GM19351 (cell line): Measurements from ENCODE around the gene NME3.

Experiments used
- ATAC-seq: cut with Tn5 transposase; IDR thresholded peaks from one replicate; pipeline ENCODE4 v1.9.1; 2021; ENCODE audit warnings: mild to moderate bottlenecking, moderate library complexity; ENCODE audit not compliant: unreplicated experiment

The NME3 gene

DNA sequence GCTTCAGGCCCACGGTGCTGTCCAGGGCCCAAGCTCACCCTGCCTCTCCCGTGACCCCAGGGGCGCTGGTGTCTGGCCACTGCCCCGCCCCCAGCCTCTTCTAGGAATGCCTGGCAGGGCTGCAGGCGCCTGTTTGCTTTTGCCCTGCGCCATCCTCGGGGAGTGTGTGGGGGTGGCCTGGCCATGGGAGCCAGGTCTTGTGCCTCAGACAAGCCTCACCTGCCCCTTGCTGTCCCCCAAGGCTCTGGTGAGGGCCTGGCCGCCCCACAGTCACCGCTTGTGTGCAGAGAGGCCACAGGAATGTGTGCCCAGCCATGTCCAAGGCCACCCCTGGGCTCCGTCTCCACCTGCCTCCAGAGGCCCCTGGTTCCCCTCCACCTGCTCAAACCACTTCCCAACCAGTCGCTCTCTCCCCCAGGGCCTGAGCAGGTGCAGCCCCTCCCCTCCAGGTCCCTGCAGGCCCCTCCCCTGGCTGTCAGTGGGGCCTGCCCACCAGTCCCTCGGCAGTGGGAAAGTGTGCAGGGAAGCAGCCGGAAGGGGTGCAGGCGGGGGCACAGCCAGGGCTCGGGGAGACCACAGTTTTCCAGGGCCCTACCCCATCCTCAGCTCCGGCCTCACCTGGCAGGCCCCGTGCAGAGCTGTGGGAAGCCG is 23.0 kb upstream of the NME3 start:
- no peak for ATAC-seq

DNA sequence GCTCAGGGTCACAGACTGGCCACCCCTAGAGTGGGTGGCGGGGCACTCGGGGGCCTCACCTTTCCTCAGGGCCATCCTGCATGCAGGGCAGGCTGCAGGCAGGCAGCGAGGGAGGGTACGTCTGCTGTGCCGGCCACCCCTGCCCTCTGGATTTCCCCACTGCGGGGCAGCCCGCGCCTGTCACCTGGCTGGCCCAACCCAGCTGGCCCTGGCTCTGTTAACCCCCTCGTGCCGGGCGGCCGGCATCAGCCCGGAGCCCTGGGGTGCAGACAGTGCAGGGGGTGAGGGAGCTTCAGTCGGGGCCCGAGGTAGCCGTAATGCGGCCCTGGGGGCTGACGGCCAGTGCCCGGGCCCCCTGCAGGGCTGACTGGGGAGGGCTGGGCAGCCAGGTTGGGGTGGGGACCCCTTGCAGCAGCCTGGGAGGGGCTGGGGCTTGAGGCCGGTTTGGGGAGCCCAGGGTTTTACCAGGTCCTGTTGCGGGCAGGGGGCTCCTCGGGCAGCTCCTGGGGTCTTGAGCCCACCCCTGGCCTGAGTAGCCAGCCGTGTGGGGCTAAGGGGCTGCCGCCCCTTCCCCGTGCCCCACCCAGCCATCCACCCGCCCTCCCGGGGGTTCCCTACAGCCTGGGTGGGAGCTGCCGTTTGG is 22.4 kb upstream of the NME3 start, which contains the start of gene IGFALS:
Gene IGFALS (minus strand): TSS at position 128 of the 643 bp plus-strand sequence. CDS start 53 bp downstream, at position 75.
- no peak for ATAC-seq

DNA sequence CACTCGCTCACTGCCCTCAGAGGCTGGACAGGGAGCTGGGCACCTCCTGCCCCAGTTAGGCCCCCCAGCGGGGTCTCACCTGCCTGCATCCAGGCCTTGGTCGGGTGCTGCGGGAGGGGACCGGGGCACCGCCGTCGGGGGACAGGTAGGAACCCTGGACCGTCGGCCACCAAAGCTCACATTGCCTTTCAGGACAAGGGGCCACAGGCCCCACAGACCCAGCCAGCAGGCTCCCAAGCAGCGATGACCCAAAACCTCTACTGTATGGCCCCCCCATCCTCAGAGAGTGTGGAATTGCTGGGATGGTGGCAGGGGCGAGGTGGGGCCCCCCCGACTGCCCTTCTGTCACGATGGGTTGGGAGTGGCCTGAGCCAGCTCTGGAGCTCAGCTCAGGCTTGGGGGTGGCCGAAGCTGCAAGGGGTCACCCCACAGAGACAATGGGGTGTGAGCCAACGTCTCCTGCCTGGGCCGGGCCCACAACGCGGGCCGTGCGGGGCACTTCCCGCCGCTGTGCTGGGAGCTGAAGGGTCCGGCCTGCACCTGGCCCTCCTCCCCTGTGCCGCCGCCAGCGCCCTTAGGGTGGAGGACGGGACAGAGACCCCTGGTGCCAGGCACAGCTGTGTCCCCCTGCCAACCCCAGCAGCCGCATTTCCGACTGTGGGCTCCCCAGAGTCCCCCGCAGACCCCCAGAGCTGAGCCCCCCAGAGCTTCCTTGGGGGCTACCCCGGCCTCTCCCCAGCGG is 21.7 kb upstream of the NME3 start:
- no peak for ATAC-seq

DNA sequence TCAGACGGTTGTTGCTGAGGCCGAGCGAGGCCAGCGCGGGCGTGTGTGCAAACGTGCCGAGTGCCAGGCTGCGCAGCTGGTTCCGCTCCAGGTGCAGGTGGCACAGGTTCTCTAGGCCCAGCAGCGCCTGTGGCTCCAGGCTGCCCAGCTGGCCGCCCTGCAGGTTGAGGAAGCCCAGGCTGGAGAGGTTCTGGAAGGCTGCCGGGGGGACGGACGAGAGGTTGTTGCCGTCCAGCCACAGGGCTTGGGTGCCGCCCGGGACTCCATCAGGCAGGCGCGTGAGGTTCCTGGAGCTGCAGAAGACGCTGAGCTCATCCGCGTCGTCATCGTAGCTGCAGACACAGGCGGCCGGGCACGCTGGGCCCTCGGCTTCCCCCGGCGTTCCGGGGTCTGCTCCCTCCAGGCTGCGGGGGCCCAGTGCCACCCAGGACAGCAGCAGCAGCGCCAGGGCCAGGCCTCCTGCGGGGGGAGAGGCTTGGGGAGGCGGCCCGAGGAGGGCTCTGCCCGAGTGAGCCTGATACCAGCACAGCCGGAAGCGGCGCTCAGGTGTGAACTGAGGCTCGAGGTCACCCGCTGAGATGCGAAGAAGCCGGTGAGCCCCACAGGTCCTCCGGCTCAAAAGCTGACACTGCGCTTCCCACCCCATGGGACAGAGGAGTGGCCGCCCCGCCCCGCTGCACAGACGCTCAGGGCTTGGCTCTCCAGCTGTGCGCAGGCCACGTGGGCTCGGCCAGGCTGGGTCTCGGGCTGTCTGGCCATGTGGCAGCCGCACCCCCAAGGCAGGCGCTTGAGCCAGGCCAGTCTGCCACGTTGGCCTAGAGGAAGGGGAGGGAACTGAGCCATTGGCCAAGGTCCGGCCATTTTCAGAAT is 20.8 kb upstream of the NME3 start:
- no peak for ATAC-seq

DNA sequence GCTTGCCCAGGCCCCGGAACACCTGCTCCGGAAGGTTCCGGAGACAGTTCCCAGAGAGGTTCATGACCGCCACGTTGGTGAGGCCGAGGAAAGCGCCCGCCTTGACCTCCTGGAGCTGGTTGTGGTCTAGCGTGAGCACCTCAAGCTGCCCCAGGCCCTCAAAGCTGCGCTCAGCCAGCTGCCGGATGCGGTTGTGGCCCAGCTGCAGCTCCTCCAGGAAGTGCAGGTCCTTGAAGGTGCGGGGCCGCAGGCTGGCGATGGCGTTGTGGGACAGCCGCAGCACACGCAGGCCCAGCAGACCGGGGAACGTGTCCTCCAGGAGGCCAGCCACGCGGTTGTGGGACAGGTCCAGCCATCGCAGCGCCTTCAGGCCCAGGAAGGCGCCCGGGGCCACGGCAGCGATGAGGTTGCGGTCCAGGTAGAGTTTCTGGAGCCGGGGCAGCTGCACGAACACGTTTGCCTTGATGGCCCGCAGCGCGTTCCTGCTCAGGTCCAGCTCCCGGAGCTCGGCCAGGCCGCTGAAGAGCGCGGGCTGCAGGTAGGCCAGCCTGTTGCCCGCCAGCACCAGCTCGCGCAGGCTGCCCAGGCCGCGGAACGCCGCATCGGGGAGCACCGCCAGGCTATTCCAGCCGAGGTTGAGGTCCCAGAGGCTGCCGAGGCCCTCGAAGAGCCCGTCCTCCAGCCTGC is 20.1 kb upstream of the NME3 start:
- ATAC-seq: no peak

DNA sequence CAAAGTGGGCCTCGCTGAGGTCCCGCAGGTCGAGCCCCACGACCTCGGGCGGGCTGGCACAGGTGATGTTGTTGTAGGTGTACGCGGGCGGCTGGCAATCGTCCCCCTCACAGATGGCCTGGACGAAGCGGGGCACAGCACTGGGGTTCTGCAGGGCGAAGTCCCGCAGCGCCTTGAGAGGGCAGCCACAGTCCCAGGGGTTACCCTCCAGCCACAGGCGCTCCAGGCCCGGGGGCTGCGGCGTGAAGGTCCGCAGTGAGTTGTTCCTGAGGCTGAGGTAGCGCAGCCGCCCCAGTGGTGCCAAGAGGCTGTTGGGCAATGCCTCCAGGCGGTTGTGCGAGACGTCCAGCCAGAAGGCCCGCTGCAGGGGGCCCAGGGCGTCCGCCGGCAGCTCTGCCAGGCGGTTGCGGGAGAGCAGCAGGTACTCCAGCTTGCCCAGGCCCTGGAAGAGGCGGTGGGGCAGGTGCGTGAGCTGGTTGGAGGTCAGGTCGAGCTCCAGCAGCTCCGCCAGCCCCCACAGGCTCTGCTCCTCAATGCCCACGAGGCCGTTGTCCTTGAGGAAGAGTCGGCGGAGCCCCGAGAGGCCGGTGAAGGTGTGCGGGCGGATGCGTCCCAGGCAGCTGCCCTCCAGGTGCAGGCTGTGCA is 19.4 kb upstream of the NME3 start:
- no peak for ATAC-seq

DNA sequence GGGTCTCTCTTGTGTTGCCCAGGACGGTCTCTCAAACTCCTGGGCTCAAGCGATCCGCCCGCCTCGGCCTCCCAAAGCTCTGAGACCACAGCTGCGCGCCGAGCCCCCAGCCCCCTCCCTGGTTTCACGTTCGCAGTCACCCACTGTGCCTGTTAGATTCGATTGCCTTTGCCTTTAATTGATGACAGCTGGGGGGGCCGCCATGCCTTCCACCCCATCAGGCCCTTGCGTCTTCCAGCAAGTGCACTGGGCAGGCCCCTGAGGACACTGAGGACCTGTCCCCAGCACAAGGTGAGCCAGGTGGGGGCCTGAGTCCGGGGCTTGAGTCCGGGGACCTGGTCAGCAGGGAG is 18.9 kb upstream of the NME3 start:
- no peak for ATAC-seq

DNA sequence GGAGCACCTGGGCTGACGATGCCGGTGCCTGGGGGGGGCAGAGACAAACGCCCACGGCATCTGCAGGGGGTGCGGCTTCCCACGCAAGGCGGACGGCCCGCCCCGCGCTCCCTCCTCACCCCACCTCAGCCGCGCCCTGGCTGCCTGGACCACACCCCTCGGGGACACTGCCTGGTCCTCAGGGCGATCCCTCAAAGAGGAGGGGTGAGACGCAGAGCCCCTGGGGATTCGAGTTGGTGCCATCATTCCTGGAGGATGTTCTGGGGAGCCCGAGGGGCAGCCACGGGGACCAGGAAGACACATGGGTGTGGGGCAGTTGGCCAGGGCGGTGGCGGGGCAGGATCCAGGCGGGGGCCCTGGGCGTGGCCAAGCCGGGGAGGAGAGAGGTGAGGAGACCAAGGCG is 18.3 kb upstream of the NME3 start:
- ATAC-seq: no peak

DNA sequence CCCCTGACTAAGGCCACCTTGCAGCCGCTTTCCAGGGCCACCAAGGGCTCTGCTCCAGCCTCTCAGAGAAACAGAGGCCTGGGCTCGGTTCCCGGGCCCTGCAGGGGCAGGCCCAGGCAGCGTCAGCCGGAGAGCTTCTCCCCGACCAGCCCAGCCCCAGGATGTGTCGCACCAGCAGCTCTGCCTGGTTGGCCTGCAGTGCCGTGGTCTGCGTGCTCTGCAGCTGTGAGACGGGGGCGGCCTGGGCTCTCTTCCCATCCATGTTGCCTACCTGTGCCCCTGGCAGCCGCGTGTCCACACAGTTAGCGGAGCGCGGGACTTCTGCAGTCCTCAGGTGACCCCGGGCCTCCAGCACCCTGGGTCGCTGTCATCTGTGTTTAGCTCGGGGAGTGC is 17.4 kb upstream of the NME3 start:
- ATAC-seq: no peak

DNA sequence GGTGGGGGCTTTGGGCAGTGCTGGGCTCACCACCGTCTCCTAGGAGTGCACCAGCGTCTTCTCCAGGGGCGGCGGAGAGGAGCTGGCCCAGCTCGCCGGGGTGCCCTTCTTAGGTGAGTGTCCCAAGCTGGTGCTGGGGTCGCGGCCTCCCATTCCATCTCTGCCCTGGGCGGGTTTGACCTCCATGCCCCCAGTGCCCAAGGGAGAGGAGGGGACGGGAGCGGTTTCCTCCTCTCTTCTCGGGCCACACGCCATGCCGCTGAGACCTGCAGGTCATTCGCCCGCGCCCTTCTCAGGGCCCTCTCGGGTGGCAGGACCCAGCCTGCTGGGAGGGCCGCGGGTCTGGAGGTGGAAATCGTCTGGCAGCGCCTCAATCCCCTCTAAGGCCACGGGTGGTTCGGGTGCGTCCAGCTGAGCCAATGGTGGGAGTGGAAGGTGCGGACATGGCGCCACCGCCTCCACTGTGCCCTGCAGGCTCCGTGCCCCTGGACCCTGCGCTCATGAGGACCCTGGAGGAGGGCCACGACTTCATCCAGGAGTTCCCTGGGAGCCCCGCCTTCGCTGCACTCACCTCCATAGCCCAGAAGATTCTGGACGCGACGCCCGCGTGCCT is 16.9 kb upstream of the NME3 start:
- ATAC-seq: no peak

DNA sequence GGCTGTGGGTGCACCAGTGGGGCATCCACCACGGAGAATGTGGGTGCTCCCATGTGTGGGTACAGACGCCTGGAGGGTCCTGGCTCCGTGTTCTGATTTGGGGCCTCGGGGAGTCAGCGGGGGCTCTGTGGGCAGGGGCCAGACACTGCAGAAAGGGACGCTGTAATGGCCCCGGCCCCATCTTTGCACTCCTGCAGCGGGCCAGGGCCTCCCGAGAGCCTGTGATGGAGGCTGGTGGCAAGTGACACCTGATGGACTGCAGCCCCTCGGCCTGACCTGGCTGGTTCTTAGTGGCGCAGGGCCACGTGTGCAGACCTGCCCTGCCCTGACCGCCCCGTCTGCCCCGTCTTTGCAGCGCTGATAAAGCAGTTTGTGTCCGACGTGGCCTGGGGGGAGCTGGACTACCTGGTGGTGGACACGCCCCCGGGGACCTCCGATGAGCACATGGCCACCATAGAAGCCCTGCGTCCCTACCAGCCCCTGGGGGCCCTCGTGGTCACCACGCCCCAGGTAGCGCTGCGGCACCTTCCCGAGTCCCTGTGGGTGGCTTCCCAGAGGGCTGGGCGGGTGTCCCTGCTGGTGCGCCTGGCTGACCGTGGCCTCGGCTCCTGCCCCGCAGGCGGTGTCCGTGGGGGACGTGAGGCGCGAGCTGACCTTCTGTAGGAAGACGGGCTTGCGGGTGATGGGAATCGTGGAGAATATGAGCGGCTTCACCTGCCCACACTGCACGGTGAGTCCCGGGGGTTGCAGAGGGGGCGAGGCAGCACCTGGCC is 16.2 kb upstream of the NME3 start:
- no peak for ATAC-seq

DNA sequence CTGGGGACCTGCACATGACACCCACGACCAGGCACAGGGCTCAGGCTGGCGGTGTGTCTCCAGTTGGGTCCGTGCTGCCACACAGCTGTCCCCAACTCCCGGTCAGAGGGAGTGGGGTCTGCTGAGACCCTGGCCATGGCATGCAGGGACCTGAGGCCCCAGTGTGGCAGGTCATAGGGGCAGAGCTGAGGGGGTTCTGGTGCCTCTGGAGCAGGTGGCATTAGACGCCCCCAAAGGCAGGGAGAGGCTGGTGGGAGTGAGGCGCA is 15.6 kb upstream of the NME3 start:
- ATAC-seq: no peak

DNA sequence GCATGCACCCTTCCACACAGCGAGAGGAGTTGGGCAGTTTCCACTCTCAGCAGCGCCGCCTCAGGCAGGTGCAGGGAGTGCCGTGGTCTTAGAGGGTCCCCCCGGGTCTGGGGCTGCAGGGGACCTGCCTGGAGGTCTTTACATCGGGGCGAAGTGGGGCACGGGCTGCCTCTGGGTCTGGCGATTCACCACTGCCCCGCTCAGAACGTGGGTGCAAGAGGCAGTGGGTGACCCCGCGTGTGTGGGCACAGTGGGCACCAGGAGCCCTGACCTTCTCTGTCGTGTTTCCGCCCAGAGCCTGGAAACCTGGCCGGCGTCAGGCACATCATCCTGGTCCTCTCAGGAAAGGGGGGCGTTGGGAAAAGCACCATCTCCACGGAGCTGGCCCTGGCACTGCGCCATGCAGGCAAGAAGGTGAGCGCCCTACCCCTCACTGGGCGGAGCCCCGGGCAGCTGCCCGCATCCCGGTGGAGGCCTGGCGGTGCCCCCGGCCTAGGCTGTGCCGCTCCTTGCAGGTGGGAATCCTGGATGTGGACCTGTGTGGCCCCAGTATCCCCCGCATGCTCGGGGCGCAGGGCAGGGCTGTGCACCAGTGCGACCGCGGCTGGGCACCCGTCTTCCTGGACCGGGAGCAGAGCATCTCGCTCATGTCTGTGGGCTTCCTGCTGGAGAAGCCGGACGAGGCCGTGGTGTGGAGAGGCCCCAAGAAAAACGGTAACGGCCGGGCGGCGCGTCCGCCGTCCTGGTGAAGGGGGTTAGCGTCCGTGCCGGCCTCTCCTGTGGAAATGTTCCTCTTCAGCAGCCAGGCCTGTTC is 15.1 kb upstream of the NME3 start:
- no peak for ATAC-seq

DNA sequence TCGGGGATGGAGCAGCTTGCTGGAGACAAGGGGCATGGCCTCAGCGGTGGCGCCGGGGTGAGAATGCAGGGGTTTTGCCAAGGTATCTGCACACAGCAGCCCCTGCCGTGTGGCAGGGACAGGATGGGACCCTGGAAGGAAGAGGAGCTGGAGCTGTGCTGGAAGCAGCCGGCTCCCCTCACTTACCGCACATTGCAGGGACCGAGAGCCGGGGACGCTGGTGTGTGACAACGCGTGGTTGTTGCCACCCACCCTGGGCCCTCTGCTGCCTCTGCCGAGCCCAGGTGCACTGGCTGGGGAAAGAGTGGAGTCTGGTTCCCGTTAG is 14.5 kb upstream of the NME3 start:
- no peak for ATAC-seq

DNA sequence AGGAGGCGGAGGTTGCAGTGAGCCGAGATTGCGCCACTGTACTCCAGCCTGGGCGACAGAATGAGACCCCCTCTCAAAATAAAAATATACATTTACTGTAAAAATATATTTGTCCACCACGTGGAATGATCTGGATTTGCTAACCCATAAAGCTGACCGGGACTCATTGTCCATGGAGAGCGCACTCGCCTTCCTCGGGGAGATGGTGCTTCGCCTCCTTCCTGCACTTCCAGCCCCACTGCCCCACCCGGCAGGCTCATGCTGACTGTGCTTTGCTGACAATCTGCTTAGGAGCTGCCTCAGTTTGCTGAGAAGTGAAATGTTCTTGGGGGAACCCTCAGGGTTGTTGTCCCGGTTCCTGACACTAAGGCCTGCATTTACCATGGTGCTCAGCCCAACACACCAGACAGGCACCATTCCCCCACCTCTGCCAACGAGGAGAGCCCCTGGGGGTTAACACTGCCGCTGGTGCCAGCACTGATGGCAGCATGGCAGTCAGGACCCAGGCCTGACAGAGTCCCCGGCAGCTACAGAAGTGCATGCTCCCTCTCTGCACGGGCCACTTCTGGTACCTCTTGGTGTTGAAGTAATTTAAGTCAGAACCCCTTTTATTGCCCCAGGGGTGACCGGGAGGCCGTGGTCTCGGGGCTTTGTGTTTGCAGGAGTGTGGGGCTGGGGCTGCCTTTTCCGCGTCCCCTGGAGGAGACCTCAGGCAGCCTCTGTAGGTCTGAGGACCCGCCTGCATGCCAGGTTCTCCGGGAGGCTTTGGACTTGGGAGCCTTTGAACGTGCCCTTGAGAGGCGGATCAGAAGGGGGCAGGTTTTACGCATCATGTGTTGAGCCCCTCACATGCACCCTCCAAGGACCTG is 13.9 kb upstream of the NME3 start:
- ATAC-seq: no peak

DNA sequence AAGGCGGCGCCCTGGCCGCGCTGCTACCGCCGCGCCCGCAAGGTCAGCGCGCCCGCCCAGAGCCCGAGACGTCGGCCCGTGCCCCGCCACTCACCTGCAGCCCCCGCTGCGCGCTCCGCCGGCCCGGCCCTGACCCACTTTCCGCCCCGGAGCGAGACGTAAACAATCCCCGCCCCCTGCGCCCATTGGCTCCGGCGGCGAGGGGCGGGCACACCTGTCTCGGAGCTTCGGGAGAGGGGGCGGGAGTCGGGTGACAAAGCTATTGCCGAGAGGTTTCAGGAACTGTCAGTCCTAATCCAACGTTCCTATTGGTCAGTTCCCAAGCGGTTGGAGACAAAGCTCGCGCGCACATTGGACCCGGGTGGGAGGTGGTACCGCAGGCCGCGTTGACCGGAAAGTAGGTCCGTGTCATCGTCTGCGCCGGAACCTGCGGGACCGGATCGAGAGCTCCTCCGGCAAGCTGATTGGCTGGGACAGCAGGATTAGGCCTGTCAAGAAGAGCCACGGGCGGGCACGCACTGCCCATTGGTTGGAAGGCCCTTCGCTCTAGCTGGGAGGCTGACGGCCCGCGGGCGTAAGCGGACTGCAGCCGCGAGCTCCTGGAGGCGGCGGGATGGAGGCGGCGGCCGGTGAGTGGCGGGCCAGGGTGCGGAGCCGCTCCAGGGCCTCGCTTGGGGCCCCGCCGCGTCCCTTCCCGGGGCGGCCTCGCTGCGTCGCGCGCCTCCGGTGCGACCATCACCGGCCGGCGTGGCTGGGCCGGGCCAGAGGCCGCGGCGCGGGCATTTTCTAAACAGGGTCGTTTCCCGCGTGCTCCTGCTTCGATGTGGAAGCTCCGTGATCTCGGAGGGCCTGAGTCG is 11.3 kb upstream of the NME3 start, which contains the start of the genes NUBP2 and SPSB3:
Gene NUBP2 (plus strand): TSS at position 553 of the 857 bp plus-strand sequence. CDS start 61 bp downstream, at position 614.
Gene SPSB3 (minus strand): TSS at position 164 of the 857 bp plus-strand sequence. CDS start 1,088 bp downstream, outside the sequence.
- peak; percentile 85 for ATAC-seq
